Endothelial cell of umbilical vein (primary cell): ENCODE data around the gene PRSS57. TPM values are rescaled to one million over a fixed set of nuclear protein-coding genes. Genes with fewer than 3 reads are reported as not detected.

Experiments used
- BruUV-seq: library from RNA; stranded (reverse); fragments of 400-500 nt; replicated peaks from 2 replicates; lab custom pipeline; 2021; lab: Mats Ljungman, UMichigan
- CTCF ChIA-PET: fragments of 300-600, 350-600 bp; sonication (Branson Sonifier 250); formaldehyde crosslinking; loops from one replicate; lab custom pipeline; 2021; ENCODE audit warnings: antibody characterized with exemption, inconsistent platforms; lab: Charles Lee
- POLR2A ChIA-PET: fragments of 300-600, 350-600 bp; sonication (Branson Sonifier 250); formaldehyde crosslinking; loops from one replicate; lab custom pipeline; 2021; ENCODE audit warnings: antibody characterized with exemption, inconsistent platforms; lab: Charles Lee
- DNase-seq: peaks from one replicate; pipeline ENCODE4 v3.0.0-alpha.2; 2011; ENCODE audit warnings: low read depth, low spot score
- FAIRE-seq: peaks from 2 replicates; lab custom pipeline; 2011; peaks lifted over from hg19 to GRCh38; lab: Jason Lieb, UNC
- H2AFZ ChIP-seq: 2 replicates; pipeline ENCODE4 v1.6.0; 2012; ENCODE audit warnings: low read depth, low read length, control low read depth, inconsistent platforms
- H3K27ac ChIP-seq: 2 replicates; pipeline ENCODE4 v1.5.1; 2011; ENCODE audit warnings: low read depth, mild to moderate bottlenecking, control low read depth, low read length, moderate library complexity; ENCODE audit not compliant: insufficient read depth
- H3K27me3 ChIP-seq, 2 experiments: 2 replicates each; pipeline versions ENCODE4 v1.6.0 to v1.6.1; 2011; ENCODE audit warnings: low read length in 2 of 2, mixed read lengths in 1 of 2; ENCODE audit not compliant: control insufficient read depth in 2 of 2, insufficient read depth in 2 of 2
- H3K36me3 ChIP-seq, 2 experiments: 2 replicates in 1 of 2; 3 replicates in 1 of 2; pipeline ENCODE4 v1.5.1; 2011; ENCODE audit warnings: low read length in 2 of 2, mild to moderate bottlenecking in 1 of 2, moderate library complexity in 1 of 2; ENCODE audit not compliant: control insufficient read depth in 2 of 2, insufficient read depth in 2 of 2; ENCODE audit errors: extremely low read depth in 1 of 2
- H3K4me1 ChIP-seq: 3 replicates; pipeline ENCODE4 v1.5.1; 2011; ENCODE audit warnings: mild to moderate bottlenecking, low read length; ENCODE audit not compliant: control insufficient read depth, insufficient read depth; ENCODE audit errors: extremely low read depth
- H3K4me2 ChIP-seq: 2 replicates; pipeline ENCODE4 v1.6.1; 2011; ENCODE audit warnings: low read length, control low read depth, mixed read lengths; ENCODE audit not compliant: insufficient read depth
- H3K4me3 ChIP-seq, 3 experiments: fragments of 200-600 bp in 1 of 3; sonication (generic), shearing (Covaris generic) in 1 of 3; replicated peaks in 1 of 3; 2 replicates each; pipeline ENCODE4 v1.5.1; 2011 to 2016; ENCODE audit warnings: control low read depth in 3 of 3, low read length in 3 of 3, mild to moderate bottlenecking in 2 of 3, inconsistent platforms in 1 of 3, low read depth in 1 of 3, moderate library complexity in 1 of 3; ENCODE audit not compliant: insufficient read depth in 1 of 3
- H3K79me2 ChIP-seq: 2 replicates; pipeline ENCODE4 v1.6.0; 2012; ENCODE audit warnings: low read length, inconsistent platforms; ENCODE audit not compliant: control insufficient read depth, insufficient read depth
- H3K9ac ChIP-seq: replicated peaks from 2 replicates; pipeline ENCODE3; 2011; ENCODE audit warnings: low read length, control low read depth; ENCODE audit not compliant: insufficient read depth; ENCODE audit errors: extremely low read depth
- H3K9me1 ChIP-seq: replicated peaks from 3 replicates; pipeline ENCODE4 v1.6.0; 2011; ENCODE audit warnings: mild to moderate bottlenecking, low read length; ENCODE audit not compliant: control insufficient read depth, insufficient read depth; ENCODE audit errors: extremely low read depth
- H3K9me3 ChIP-seq: replicated peaks from 2 replicates; pipeline ENCODE4 v1.5.1; 2012; ENCODE audit warnings: low read length, inconsistent platforms; ENCODE audit not compliant: control insufficient read depth, insufficient read depth
- H4K20me1 ChIP-seq: replicated peaks from 2 replicates; pipeline ENCODE3; 2011; ENCODE audit warnings: mild to moderate bottlenecking, low read length; ENCODE audit not compliant: control insufficient read depth, insufficient read depth; ENCODE audit errors: extremely low read depth
- FOS ChIP-seq: IDR thresholded peaks from 2 replicates; pipeline ENCODE4 v1.6.1; 2011; ENCODE audit warnings: mild to moderate bottlenecking, low read length, moderate library complexity, borderline replicate concordance; ENCODE audit not compliant: insufficient read depth
- GATA2 ChIP-seq: IDR thresholded peaks from 2 replicates; pipeline ENCODE4 v1.7.0; 2011; ENCODE audit warnings: low read depth, mild to moderate bottlenecking, moderate library complexity, mixed read lengths, low read length; ENCODE audit not compliant: insufficient read length, insufficient read depth
- POLR2A ChIP-seq: IDR thresholded peaks from 2 replicates; pipeline ENCODE4 v1.6.1; 2012; ENCODE audit warnings: low read depth, mild to moderate bottlenecking, control low read depth, low read length
- POLR2AphosphoS5 ChIP-seq: IDR thresholded peaks from 2 replicates; pipeline ENCODE4 v1.6.1; 2012; ENCODE audit warnings: low read depth, mild to moderate bottlenecking, control low read depth, low read length, moderate library complexity; ENCODE audit not compliant: insufficient read depth
- dilution Hi-C: fragments of 300-500 bp; cut with MboI; formaldehyde crosslinking; loops from one replicate; pipeline ENCODE4 v1.15.0; 2019; ENCODE audit warnings: low sequenced_read_pairs; ENCODE audit not compliant: extremely low pct_ligation_motif_present
- intact Hi-C: fragments of 100-400 bp; cut with micrococcal nuclease; formaldehyde crosslinking; loops from one replicate; pipeline ENCODE4 v1.10.0; 2022
- polyA plus RNA-seq, 4 experiments: library from polyadenylated mRNA; depleted of rRNA in 3 of 4; stranded (reverse) in 3 of 4; unstranded in 1 of 4; fragments of >200 nt; gene quantifications; 2 replicates each; pipeline versions ENCODE4 v1.2.1 to v1.2.3, GENCODE V29; 2011 to 2012; ENCODE audit warnings: missing spikeins in 1 of 4
- total RNA-seq: library from RNA; stranded (reverse); gene quantifications from 2 replicates; pipeline ENCODE4 v1.2.3, GENCODE V29; 2021
- TF ChIP-seq, protein P1 (sequence below), 2 donors: IDR thresholded peaks; 1 replicate in 1 of 2; 2 replicates in 1 of 2; pipeline ENCODE4 v1.5.1; 2011; ENCODE audit warnings: low read length in 2 of 2, mild to moderate bottlenecking in 2 of 2, moderate library complexity in 2 of 2, control low read depth in 1 of 2, inconsistent platforms in 1 of 2, low read depth in 1 of 2; ENCODE audit not compliant: insufficient read depth in 1 of 2; ENCODE audit errors: extremely low read depth in 1 of 2
- TF ChIP-seq, protein P2 (sequence below): IDR thresholded peaks from 2 replicates; pipeline ENCODE4 v1.6.1; 2011; ENCODE audit not compliant: insufficient read depth, insufficient read length

PRSS57 gene
- total and polyA plus RNA-seq, 2 donors (not counting 3 experiments of a cell fraction or from before 2014, with no cell fraction given): not detected

DNA sequence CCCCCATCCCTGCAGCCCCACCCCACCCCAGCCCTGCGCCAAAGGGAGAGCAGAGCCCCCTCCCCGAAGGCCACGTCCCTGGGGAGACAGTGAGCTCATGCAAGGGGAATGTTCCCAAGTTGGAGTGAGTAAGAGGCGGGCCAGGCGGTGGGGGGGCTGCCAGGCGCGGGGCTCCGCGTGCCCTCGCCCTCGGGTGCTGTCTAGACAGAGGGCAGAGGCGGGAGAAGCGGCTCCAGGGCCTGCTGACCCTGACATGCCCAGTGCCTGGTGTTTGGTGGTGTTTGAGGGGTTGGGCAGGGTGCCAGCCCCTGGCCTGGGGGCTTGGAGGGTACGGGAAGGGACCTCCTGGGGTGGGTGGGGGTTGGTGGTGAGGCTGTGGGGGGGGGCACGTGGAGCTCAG, 18.1 kb downstream of the PRSS57 start:
- H3K9ac ChIP-seq: peak overlapping the region; percentile 81
- H3K36me3 ChIP-seq: no peaks in the 10 kb centered on the region
- no peak overlapping the region for H3K27ac ChIP-seq
- H4K20me1 ChIP-seq: no peaks in the 10 kb centered on the region
- POLR2A ChIA-PET: interaction anchor here (0.8 kb wide), 1 partner anchor 146 kb away, joined by 3 read pairs; the partner anchor contains the start of gene CDC34
- intact Hi-C loops (no loop called here), dilution Hi-C loops (no loop called here)
- FAIRE-seq (no peak), DNase-seq (peak; percentile 51)
- no peak for TF ChIP-seq POLR2A
- TF ChIP-seq FOS: peak; percentile 45
- TF ChIP-seq POLR2AphosphoS5: peak; percentile 43
- H3K4me1 ChIP-seq: peaks cover 16% of the 10 kb centered on the region
- H3K9me1 ChIP-seq: no peaks in the 10 kb centered on the region
- BruUV-seq: no TSS peak
- H3K79me2 ChIP-seq: peaks cover 12% of the 10 kb centered on the region
- H3K9me3 ChIP-seq: no peaks in the 10 kb centered on the region
- no peaks in the 10 kb centered on the region for H3K27me3 ChIP-seq
- H3K4me2 ChIP-seq: no peak overlapping the region
- H2AFZ ChIP-seq: no peak overlapping the region
- peak overlapping the region in 1 of 3 experiments; percentile 26 for H3K4me3 ChIP-seq
- CTCF ChIA-PET: interaction anchor here (0.7 to 3.5 kb wide), 5 partner anchors 11 to 57 kb away, joined by 3 to 20 read pairs (median 4); partner anchors contain the start of gene RNF126

DNA sequence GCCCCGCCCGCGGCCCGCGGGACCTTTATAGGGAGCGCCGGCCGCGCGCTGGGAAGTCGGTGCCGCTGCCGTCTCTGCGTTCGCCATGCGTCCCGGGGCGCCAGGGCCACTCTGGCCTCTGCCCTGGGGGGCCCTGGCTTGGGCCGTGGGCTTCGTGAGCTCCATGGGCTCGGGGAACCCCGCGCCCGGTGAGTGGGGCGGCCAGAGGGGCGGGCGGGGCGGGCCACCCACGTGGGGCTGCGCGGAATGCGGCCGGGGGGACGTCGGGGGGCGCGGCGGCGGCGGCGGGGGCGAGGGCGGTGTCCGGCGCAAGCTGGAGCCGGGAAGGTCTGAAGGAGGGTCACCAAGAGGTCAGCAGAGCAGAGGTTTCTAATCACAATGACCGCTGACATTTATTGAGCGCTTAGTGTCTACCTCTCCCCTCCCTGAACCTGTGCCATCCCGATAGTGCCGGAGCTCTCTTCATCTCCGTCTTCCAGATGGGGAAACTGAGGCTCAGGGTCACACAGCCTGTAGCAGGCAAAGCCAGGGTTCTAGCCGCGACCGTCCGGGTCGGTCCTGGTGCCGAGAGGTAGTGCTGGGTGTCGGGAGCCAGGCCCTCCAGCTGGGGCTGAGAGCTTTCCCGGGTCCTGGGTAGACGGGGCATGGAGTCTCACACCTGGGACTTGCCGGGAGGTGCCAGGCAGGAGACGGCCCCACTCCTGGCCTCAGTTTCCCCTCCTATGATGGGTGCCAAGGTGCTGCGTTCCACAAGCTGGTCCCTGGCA, 18.7 kb downstream of the PRSS57 start, which contains the start of gene FSTL3:
FSTL3 (plus strand) TSS at position 54 of the 767 bp plus-strand sequence; CDS start at position 86, 32 bp downstream.
- H3K27ac ChIP-seq: peak within 1 kb of the TSS; percentile 80
- dilution Hi-C loops: no loop called here
- DNase-seq (no peak), FAIRE-seq (peak; percentile 18)
- peaks cover 16% of the 10 kb centered on the region for H3K4me1 ChIP-seq
- intact Hi-C loops: no loop called here
- TF ChIP-seq POLR2A (peak; percentile 67), POLR2AphosphoS5 (peak; percentile 45), GATA2 (no peak)
- TF ChIP-seq, protein P1, sequence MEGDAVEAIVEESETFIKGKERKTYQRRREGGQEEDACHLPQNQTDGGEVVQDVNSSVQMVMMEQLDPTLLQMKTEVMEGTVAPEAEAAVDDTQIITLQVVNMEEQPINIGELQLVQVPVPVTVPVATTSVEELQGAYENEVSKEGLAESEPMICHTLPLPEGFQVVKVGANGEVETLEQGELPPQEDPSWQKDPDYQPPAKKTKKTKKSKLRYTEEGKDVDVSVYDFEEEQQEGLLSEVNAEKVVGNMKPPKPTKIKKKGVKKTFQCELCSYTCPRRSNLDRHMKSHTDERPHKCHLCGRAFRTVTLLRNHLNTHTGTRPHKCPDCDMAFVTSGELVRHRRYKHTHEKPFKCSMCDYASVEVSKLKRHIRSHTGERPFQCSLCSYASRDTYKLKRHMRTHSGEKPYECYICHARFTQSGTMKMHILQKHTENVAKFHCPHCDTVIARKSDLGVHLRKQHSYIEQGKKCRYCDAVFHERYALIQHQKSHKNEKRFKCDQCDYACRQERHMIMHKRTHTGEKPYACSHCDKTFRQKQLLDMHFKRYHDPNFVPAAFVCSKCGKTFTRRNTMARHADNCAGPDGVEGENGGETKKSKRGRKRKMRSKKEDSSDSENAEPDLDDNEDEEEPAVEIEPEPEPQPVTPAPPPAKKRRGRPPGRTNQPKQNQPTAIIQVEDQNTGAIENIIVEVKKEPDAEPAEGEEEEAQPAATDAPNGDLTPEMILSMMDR (IDR thresholded peaks at IDR 0.05; ENCODE audit: extremely low read depth in 1 of 2, insufficient read depth in 1 of 2, low read depth in 1 of 2, low read length in 2 of 2): no peak
- TF ChIP-seq, protein P2, sequence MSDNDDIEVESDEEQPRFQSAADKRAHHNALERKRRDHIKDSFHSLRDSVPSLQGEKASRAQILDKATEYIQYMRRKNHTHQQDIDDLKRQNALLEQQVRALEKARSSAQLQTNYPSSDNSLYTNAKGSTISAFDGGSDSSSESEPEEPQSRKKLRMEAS: no peak
- no peaks in the 10 kb centered on the region for H4K20me1 ChIP-seq
- peaks cover 12% of the 10 kb centered on the region for H3K79me2 ChIP-seq
- H3K4me3 ChIP-seq: peak within 1 kb of the TSS; percentile 26 to 58 (median 28)
- H3K36me3 ChIP-seq: no peaks in the 10 kb centered on the region
- H3K27me3 ChIP-seq: no peaks in the 10 kb centered on the region
- POLR2A ChIA-PET: interaction anchor here (0.8 kb wide), 1 partner anchor 145 kb away, joined by 3 read pairs; the partner anchor contains the start of gene CDC34
- peak within 1 kb of the TSS; percentile 81 for H3K9ac ChIP-seq
- H3K9me3 ChIP-seq: no peaks in the 10 kb centered on the region
- H2AFZ ChIP-seq: peak within 1 kb of the TSS; percentile 34
- TSS peak; percentile 40 for BruUV-seq
- no peaks in the 10 kb centered on the region for H3K9me1 ChIP-seq
- CTCF ChIA-PET: interaction anchor here (0.7 to 3.5 kb wide), 5 partner anchors 10 to 58 kb away, joined by 3 to 20 read pairs (median 4); partner anchors contain the start of gene RNF126
- peak within 1 kb of the TSS; percentile 78 for H3K4me2 ChIP-seq
